Ectodermal cell (in vitro differentiated cells): ENCODE results near the gene SPRYD4.
A peak's percentile ranks its signal among the peaks of the same experiment; 100 is the strongest.

Experiments used
- H3K27ac ChIP-seq: 2 replicates; pipeline ENCODE4 v1.7.0; 2013; ENCODE audit warnings: mild to moderate bottlenecking, low read depth, low read length; ENCODE audit not compliant: insufficient read depth, poor library complexity, severe bottlenecking
- H3K27me3 ChIP-seq: 2 replicates; pipeline ENCODE4 v1.7.0; 2013; ENCODE audit warnings: mild to moderate bottlenecking, low read length; ENCODE audit not compliant: insufficient read depth, control insufficient read depth, poor library complexity, severe bottlenecking
- H3K36me3 ChIP-seq: one replicate; pipeline ENCODE4 v1.7.0; 2013; ENCODE audit warnings: low read length; ENCODE audit not compliant: control insufficient read depth, insufficient read depth
- H3K4me1 ChIP-seq: one replicate; pipeline ENCODE4 v1.7.0; 2013; ENCODE audit warnings: low read length; ENCODE audit not compliant: control insufficient read depth, insufficient read depth
- H3K4me3 ChIP-seq: 2 replicates; pipeline ENCODE4 v1.7.0; 2013; ENCODE audit warnings: low read depth, low read length, control low read depth; ENCODE audit not compliant: insufficient read depth
- H3K9me3 ChIP-seq: 2 replicates; pipeline ENCODE4 v1.7.0; 2013; ENCODE audit warnings: mild to moderate bottlenecking, low read length, moderate library complexity; ENCODE audit not compliant: control insufficient read depth
- WGBS, 2 experiments: methylation state at CpG; one replicate each; pipeline ENCODE4 v1.1.7; 2013; ENCODE audit warnings: missing lambda C conversion rate in 2 of 2; 5-methylcytosine and 5-hydroxymethylcytosine counted together

Gene SPRYD4

GRCh38 chr12:56474389-56474788, 6.0 kb downstream of the SPRYD4 start:
- 93 to 95% methylated on average over 9 of the region's 9 CpGs for WGBS, 2 experiments
- H3K36me3 ChIP-seq = peaks cover 7% of the 10 kb centered on the region
- H3K27ac ChIP-seq = no peak overlapping the region
- H3K4me3 ChIP-seq = no peak overlapping the region
- H3K4me1 ChIP-seq = no peaks in the 10 kb centered on the region
- no peaks in the 10 kb centered on the region for H3K9me3 ChIP-seq
- no peaks in the 10 kb centered on the region for H3K27me3 ChIP-seq

DNA sequence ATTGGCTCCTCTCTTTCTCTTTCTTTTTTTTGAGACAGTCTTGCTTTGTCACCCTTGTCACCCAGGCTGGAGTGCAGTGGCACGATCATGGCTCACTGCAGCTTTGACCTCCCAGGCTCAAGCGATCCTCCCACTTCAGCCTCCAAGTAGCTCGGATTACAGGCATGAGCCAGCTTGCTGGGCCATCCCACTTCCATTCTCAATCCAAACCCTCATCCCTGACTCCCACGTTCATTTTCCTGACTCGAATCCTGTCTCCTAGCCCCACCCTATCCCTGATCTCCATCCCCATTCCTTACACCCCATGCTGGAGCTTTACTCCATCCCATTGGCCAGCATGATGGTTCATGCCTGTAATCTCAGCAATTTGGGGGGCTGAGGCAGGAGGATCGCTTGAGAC, 7.8 kb downstream of the SPRYD4 start:
- WGBS, 2 experiments = 89 to 90% methylated on average over 6 of the region's 6 CpGs
- Histone ChIP-seq H3K27me3 (no peaks in the 10 kb centered on the region), H3K4me3 (no peak overlapping the region), H3K27ac (no peak overlapping the region), H3K4me1 (no peaks in the 10 kb centered on the region), H3K9me3 (no peaks in the 10 kb centered on the region), H3K36me3 (no peaks in the 10 kb centered on the region)

DNA sequence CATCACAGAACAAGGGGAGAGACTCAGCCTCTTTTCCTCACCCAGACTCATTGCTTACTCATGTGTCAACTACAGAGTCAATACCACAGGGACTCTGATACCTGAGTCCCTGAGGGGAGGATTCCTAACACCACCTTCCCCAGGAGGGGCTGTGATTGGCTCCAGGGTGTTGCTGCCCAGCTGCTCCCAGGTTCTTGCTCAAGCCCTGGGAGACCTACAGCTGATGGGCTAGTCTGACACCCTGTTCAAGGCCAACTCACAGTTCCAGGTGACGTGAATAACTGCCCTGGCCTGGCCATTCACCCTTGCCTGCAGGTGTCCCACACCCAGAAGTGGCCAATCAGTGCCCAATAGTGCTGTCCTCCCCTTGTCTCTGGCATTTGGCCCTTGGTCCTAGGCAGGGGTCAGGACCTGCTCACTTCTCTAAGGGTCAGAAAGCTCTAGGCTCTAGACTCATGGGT, 8.6 kb downstream of the SPRYD4 start:
- WGBS, 2 experiments = 77 to 88% methylated on average over 1 of the region's 1 CpG
- Histone ChIP-seq H3K27me3 (no peaks in the 10 kb centered on the region), H3K36me3 (no peaks in the 10 kb centered on the region), H3K4me3 (no peak overlapping the region), H3K4me1 (no peaks in the 10 kb centered on the region), H3K27ac (no peak overlapping the region), H3K9me3 (no peaks in the 10 kb centered on the region)

DNA sequence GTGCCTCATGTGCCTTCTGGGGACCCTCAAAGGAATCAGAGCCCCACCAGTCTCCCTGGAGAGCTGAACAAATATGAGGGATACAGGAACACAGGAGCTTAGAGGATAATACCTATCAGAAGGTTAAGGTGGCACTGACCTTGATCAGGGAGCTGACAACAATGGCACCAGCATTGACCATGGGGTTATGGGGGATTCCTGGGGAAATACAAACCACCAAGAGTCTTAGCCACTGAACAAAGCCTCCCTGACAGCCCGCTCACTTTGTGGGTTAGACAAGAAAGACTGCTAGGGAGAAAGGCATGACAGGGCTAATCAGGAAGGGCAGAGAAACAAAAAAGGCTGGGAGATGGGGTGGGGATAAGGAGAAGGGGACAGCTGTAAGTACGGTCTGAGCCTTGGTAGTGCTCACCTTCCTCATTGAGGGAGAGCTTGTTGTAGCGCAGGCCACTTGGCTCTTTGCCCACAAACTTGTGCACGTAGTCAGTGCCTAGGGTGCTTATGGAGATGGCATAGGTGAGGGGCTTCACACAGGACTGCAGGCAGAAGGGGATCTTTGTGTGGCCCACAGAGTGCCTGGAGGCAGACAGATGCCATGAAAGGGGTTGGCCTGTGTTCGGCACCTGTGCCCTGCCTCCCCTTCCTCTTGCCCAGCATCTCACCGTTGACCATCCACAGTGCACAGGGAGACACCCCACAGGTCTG, 9.3 kb downstream of the SPRYD4 start:
- no peaks in the 10 kb centered on the region for H3K9me3 ChIP-seq
- H3K36me3 ChIP-seq = no peaks in the 10 kb centered on the region
- no peaks in the 10 kb centered on the region for H3K4me1 ChIP-seq
- H3K27ac ChIP-seq = no peak overlapping the region
- H3K4me3 ChIP-seq = no peak overlapping the region
- 93 to 94% methylated on average over 6 of the region's 6 CpGs for WGBS, 2 experiments
- H3K27me3 ChIP-seq = no peaks in the 10 kb centered on the region

DNA sequence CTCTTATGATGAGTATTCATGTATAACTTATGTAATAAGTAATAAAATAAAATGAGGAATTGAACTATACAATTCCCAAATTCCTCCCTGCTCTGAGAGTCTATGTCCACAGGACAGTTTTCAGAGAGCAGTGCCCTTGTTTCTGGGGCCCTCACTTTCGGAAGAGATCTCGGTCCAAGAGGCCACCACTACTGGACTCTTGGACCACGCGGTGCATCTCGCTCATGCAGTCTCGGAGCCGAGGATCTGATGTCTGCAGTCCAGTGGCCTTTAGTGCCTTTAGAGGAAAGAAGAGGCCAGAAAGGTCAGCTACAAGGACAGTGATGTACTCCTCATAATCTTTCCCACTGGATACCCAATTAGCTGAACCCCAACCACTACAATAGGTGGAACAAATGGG, 11.2 kb downstream of the SPRYD4 start:
- Histone ChIP-seq H3K4me3 (no peak overlapping the region), H3K27me3 (no peaks in the 10 kb centered on the region), H3K36me3 (no peaks in the 10 kb centered on the region), H3K9me3 (no peaks in the 10 kb centered on the region), H3K4me1 (no peaks in the 10 kb centered on the region), H3K27ac (no peak overlapping the region)
- WGBS, 2 experiments = 96% methylated on average over 7 of the region's 7 CpGs

GRCh38 chr12:56484566-56484965, 16.2 kb downstream of the SPRYD4 start:
- H3K36me3 ChIP-seq = no peaks in the 10 kb centered on the region
- H3K9me3 ChIP-seq = no peaks in the 10 kb centered on the region
- 100% methylated on average over 1 of the region's 1 CpG for WGBS, 2 experiments
- H3K27ac ChIP-seq = no peak overlapping the region
- H3K27me3 ChIP-seq = peaks cover 42% of the 10 kb centered on the region
- H3K4me3 ChIP-seq = no peak overlapping the region
- no peaks in the 10 kb centered on the region for H3K4me1 ChIP-seq

- 81 to 83% methylated on average over 11 of the region's 12 CpGs for WGBS, 2 experiments
- peaks cover 60% of the 10 kb centered on the region for H3K27me3 ChIP-seq
Measured at GRCh38 chr12:56486694-56487093, 18.3 kb downstream of the SPRYD4 start.

GRCh38 chr12:56487448-56488040, 19.2 kb downstream of the SPRYD4 start:
- H3K27ac ChIP-seq = no peak overlapping the region

More at GRCh38 chr12:56486694-56487093, 18.3 kb downstream of the SPRYD4 start:
- Histone ChIP-seq H3K9me3 (no peaks in the 10 kb centered on the region), H3K4me3 (no peak overlapping the region), H3K36me3 (no peaks in the 10 kb centered on the region), H3K4me1 (no peaks in the 10 kb centered on the region), H3K27ac (no peak overlapping the region)

GRCh38 chr12:56488041-56488955, 19.9 kb downstream of the SPRYD4 start, which contains the start of gene GLS2:
TSS of gene GLS2 (minus strand) at chr12:56488161. CDS start at chr12:56488118, 43 bp downstream.
- Histone ChIP-seq H3K27ac (no peak within 1 kb of the TSS), H3K9me3 (no peaks in the 10 kb centered on the region), H3K27me3 (peaks cover 60% of the 10 kb centered on the region), H3K4me3 (peak within 1 kb of the TSS; percentile 46), H3K36me3 (no peaks in the 10 kb centered on the region), H3K4me1 (no peaks in the 10 kb centered on the region)
- WGBS, 2 experiments = 32 to 33% methylated on average over 59 of the region's 59 CpGs

More at GRCh38 chr12:56487448-56488040, 19.2 kb downstream of the SPRYD4 start:
- no peaks in the 10 kb centered on the region for H3K4me1 ChIP-seq
- WGBS, 2 experiments = 7 to 8% methylated on average over 44 of the region's 44 CpGs
- no peaks in the 10 kb centered on the region for H3K36me3 ChIP-seq
- H3K4me3 ChIP-seq = peak overlapping the region; percentile 46
- no peaks in the 10 kb centered on the region for H3K9me3 ChIP-seq
- H3K27me3 ChIP-seq = peaks cover 60% of the 10 kb centered on the region

GRCh38 chr12:56490360-56490759, 22.0 kb downstream of the SPRYD4 start:
- H3K27me3 ChIP-seq = peaks cover 60% of the 10 kb centered on the region
- H3K36me3 ChIP-seq = no peaks in the 10 kb centered on the region
- H3K27ac ChIP-seq = no peak overlapping the region
- no peak overlapping the region for H3K4me3 ChIP-seq
- no peaks in the 10 kb centered on the region for H3K4me1 ChIP-seq
- no peaks in the 10 kb centered on the region for H3K9me3 ChIP-seq
